Measurements from ENCODE around the gene NDUFAF3.
A peak's percentile ranks its signal among the peaks of the same experiment; 100 is the strongest.

The NDUFAF3 gene

DNA sequence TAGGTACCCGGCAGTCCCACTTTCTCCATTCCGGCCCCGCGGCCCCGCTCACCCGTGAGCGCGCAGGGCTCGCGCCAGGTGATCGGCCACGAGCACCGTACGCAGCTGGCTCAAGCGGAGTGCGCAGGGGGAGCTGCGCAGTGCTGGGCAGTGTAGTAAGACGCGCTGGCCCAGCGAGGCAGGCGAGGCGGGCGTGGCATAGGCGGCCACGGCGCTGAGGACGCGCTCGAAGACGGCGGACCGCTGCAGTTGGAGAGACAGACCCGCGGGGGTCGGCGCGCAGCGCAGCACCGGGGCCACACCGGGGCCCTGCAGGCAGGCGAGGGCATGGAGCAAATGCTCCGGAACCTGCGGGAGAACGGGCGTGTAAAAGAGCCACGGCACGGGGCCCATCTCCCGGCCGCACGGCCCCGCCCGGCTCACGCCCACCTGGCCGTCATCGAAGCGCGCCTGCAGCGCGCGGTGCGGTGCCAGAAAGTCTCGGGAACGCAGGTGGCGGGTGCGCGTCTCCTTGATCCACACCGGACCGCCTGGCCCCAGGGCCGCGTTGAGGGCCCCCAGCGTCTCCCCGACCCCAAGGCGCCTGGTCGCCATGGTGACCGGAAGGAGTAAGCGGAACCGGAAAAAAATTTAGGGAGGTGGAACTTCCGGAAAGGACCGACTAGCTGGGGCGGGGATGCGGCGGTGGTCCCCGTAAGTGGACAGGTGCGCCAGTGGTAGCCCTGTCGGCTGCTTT lies 3.8 kb upstream of the NDUFAF3 start, which contains the start of gene DALRD3:
Gene DALRD3, minus strand, starts transcription at position 610 of the 736 bp plus-strand sequence. Its CDS starts 16 bp downstream, at position 594.
- peak; percentile 46 for DNase-seq (ENCODE audit: low read depth)

DNA sequence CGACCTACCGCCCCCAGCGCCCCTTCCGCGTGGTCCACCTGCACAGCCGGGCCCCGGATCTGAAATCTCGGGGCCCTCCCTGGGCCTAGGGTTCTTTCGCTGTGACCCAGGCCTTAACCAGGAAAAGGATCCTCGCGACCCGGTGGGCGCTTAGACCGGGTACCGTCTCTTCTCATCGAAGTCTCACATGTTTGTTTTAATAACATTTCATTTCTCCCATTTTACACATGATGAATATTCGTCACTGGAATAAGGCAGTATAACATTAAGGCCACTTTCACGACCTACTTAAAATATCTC lies 3.3 kb upstream of the NDUFAF3 start:
- no peak for DNase-seq (ENCODE audit: low read depth)

DNA sequence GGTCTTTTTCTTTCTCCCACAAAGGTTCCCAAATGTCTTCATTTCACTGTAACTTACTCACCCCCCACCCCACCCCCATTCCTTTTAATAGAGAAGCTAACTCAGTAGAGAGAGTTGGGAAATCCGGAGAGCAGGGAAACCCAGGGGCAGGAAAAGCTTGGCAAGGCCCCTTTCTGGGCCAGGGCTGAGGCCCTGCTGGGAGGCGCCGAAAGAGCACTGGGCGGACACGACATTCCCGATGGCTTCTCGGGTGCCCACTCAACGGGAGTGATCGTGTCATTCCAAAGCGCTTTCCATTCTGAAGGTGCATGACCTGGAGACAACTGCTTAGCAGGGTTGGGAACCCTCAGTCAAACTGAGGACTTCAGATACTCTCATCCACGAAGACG lies 2.0 kb upstream of the NDUFAF3 start:
- DNase-seq (ENCODE audit: low read depth) = no peak

DNA sequence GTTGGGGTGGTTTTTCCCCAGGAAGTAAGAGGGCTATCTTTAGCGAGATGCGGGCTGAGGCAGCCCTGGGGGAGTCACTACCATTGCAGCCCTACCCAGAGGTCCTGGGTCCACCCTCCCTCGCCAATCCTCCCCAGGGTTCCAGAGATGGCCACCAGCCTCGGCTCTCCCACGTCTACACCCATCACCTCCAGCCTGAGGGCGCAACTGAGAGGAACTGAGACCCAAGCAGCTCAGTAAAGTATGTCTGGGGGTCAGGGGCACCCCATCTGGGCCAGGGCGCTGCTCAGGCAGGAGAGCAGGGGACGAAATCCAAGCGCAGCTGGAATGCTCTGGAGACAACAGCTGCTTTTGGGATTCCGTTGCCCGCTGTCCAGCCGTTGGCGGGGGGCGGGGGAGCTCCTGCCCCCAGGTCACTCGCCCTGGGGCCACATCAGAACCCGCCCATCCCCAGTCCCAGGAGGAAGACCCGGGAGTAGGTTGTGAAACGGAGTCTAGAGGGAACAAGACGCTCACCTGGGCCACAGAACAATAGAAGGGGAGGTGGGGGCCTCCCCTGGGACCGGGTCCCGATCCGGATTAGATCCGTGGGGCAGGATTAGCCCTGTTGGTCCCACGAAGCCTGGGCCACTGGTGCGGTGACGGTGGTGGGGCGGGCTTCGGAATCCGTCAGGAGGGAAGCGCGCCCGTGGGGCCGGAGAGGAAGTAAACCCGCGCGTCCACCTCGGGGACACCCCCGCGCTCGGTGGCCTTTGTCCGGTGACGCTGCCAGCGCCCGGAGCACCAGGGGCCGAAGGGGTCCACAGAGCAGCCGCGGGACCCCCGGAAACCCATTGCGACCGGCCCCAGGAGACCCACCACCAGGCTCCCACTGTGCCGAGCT lies 1.4 kb upstream of the NDUFAF3 start:
- no peak for DNase-seq (ENCODE audit: low read depth)

DNA sequence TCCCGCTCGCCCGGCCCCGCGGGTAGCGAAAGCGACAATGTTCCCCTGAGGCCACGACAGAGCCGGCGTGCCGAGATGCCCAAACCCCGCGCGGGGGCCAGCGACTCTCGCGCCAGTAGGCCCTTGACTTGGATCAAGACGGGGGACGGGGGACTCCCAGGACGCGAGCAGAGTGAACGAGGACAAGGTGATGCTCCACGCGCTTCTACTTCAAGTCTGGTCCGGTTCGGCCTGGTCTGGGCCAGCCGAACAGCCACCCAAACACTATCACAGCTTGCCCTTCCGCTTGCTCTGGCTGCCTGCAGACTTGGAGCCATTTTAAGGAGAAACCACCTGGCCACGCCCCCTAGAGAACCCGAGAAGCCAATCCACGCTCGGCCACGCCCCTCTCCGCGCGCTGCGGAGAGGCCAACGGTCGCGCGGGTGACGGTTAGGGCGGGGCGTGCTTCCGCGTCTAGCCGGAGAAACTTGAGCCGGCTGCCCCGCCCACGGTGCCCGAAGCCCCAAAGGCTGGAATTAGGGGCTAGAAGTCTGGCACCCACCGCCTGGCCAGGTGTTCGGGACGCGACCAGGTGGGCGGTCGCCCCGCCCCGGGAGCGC lies 608 bp upstream of the NDUFAF3 start:
- DNase-seq (ENCODE audit: low read depth) = peak; percentile 98

DNA sequence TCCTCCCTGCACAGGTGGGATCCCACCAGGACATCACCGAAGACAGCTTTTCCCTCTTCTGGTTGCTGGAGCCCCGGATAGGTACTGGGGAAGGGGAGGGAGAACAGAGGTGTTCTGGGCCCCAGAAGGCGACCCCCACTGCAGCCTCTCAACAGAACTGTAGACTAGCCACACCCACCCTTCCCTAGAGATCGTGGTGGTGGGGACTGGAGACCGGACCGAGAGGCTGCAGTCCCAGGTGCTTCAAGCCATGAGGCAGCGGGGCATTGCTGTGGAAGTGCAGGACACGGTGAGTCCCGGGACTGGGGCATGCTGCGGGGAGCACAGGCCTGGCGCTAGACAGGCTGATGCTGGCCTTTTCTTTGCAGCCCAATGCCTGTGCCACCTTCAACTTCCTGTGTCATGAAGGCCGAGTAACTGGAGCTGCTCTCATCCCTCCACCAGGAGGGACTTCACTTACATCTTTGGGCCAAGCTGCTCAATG lies 809 bp downstream of the NDUFAF3 start:
- DNase-seq (ENCODE audit: low read depth) = no peak

DNA sequence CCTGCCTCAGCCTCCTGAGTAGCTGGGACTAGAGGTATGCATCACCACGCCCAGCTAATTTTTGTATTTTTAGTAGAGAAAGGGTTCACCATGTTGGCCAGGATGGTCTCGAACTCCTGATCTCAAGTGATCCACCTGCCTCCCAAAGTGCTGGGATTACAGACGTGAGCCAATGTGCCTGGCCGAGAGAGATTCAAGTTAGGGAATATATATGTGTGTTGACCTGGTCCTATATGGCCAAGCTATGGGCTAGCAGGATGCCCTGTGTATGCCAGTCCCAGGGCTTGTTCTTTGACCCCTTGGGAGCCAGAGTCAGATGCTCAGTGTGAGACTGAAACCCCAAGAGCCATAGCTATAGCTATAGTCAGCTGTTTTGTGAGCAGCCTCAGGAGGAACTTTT lies 1.9 kb downstream of the NDUFAF3 start:
- no peak for DNase-seq (ENCODE audit: low read depth)

DNA sequence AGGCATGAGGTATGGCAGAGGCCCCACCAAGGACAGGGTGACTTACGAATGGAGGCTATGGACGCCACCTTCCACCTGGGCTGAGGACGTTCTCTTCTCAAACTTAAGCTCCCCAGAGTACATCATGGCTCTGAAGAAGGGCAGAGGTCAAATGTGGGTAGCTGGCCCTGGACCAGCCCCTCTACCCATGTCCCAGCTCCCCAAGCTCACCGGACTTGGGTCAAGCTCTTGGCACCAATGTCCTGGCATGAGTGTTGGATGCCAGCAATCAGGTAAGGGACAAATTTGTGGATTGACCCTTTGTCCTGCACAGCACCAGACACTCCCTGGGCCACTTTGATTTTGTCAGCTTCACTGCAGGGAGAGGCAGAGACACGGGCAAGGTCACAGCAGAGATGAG lies 2.5 kb downstream of the NDUFAF3 start:
- no peak for DNase-seq (ENCODE audit: low read depth)

DNA sequence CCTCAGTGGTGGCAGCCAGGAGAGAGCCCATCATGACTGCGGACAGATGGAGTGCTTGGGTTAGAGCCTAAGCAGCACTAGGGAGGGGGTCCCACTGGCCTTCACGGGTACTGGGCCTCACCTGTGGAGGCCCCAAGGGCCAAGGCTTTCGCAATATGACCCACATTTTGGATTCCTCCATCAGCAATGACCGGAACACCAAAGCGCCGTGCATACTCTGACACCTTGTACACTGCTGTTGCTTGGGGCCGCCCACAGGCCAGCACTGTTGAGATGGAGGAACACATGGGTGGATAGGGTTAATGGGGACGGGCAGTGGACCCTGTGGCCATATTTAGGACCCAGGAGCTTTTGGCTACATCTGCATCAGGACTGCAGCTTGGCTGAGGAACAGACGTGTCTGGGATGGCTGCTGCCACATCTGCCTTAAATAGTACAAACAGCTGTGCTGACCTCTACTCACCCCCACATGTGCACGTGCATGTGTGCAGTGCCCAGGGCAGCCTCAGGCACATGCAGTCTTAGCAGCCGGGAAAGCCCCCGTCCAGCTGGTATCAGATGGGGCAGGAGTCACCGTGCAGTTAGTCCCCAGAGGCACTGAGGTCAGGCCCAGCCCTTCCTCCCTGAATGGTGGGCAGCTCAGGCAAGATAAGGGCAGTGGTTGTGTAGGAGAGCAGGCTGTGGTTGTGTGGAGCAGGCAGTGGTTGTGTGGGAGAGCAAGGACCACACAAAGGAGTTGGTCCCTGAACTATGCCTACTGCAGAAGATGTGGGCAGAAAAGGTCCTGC lies 3.3 kb downstream of the NDUFAF3 start:
- DNase-seq (ENCODE audit: low read depth) = no peak

DNA sequence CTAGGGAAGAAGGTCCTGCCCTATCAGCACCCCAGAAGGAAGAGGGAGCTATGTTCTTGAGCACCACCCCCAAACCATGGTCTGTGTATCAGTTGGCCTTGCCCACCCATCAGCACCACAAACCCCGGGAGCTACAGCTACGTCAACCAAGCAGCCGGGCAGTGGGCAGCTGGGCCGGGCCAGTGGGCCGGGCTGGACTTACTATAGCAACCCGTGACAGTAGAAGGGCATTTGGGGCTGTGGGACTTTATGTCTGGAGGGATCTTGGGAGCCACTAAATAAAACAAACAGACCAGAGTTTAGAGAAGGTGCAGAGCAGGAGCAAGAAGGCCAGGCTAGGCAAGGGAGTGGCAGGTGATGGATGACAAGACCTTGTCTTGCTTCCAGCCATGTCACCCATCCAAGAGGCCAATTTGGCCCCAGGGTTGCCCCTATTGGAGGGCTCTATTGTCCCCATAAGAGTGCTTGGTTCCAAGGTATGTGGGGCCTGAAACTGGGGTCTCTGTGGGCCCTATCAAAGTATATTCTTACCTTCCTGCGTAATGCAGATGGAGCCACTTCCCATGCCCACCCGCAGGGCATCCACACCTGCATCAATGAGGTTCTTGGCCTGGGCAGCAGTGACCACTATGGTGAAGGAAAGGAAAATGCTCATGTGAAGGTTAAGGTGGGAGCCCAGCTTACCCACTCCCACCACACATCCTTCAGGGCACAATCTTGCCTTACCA lies 4.0 kb downstream of the NDUFAF3 start:
- DNase-seq (ENCODE audit: low read depth) = no peak

DNA sequence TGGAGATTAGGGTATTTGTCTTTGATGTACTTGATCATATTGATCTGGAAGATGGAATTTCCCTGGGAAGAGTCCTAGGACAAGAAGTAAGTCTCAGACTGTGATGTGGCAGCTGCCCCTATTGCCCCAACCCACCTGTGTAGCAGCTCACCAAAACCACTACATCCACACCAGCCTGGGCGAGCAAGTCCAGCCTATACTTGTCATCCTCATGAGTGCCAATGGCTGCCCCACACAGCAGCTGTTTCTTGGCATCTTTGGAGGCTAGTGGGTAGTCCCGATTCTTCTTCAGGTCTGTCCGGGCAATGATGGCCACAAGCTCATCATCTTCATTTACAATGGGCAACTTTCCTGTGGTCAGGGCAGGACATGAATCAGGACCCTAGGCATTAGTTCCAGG lies 4.6 kb downstream of the NDUFAF3 start:
- DNase-seq (ENCODE audit: low read depth) = no peak

DNA sequence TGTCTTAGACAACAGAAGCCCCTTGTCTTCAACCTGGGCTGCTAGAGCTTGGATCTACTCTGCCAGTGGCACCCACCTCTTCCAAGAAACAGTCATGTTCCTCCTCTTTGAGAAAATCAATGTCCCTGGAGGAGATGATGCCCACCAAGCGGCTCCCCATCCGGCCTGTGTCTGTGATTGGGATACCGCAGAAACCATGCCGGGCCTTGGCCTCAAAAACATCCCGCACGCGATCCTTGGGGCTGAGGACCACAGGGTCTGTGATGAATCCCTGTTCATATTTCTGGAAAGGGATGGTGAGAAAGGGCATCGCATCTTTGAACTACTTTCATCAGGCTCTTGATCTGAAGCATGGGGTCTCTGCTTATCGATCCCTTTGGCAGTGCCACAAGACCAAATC lies 5.7 kb downstream of the NDUFAF3 start:
- no peak for DNase-seq (ENCODE audit: low read depth)

DNA sequence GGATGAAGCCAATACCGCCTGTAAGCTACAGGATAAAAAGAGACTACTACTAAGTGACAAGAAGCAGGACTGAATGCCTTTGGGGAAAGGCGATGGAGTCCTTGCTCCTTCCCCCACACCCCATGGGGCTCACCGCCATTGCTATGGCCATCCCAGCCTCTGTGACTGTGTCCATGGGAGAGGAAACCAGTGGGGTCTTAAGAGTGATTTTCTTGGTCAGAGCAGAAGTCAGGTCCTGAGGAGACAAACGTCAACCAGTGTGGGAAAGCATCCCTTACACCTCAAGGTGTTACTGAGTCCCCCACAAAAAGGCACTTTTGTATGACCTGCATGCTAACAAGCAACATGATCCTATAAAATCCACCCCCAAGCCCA lies 6.4 kb downstream of the NDUFAF3 start:
- DNase-seq (ENCODE audit: low read depth) = no peak

DNA sequence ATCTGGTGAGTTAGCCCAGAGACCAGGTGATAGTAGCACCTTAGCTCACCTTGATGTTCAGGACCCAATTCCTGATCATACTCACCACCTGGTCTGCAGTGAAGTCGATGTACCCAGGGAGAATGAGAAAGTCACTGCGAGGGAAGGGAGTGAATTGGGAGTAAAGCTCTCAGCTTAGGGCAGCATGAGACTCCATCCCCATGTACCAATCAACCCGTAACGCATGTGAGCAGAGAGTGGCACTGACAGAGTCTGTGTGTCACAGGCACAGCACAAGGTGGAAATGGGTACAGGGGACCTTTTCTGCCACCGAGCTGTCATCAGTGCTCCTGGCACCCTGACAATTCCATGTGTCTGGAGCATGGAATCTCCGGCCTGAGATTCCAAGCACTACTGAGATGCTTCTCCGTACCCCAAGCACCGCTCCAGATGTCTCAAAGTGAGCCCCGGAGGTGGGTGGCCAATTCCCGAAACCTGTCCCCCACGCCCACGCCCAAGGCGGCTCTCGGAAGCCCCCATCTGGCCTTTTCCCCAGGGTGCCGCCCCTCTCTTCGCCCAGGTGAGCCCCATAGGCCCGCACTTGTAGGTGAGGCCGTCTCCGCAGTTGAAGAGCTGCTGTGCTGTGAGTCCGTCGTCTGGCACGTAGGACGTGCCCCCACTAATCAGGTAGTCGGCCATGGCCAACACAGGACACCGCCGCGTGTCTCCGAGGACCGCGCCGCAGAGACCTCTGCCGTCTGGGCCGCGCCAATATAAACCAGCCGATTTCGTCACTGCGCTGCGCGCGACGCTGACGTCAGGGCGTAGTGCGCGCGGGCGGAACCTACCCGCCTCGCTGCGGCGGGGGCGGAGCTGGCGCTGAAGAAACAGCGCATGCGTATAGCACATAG lies 7.0 kb downstream of the NDUFAF3 start, which contains the start of gene IMPDH2:
Gene IMPDH2, minus strand, starts transcription at position 726 of the 890 bp plus-strand sequence. Its CDS starts 48 bp downstream, at position 678.
- peak; percentile 89 for DNase-seq (ENCODE audit: low read depth)

DNA sequence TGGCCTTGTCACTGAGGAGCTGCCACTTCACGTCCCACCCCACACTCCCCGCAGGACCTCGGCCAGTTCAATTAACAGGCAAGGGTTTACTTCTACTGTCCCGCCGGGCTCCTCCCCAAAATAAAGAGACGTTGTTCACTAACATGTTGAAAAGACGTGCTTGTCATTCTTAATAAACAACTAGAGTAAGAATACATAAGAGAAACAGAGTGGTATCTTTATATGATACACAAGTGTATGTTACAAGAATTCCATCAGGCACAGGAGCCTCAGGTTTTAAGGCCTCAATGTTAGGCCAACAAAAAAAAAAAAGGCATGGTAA lies 7.6 kb downstream of the NDUFAF3 start:
- DNase-seq (ENCODE audit: low read depth) = no peak

DNA sequence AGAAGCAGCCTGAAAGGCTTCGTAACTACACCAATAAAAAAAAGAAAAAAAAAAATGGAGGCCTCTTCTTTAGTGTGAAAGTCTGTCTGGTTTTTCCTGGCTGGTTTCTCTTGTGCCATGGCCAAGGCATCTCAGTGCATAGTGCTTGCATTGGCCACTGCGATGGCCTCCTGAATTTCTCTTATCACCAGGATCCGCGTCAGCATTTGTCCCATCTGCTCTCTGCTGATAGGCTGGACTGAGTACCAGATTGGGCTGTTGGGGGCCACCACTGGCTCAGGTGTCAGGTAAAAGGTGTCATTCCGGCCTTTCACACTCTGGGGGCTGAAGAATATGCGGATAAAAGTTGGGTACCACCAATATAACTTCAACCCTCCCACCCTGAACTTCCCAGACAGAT lies 8.4 kb downstream of the NDUFAF3 start:
- DNase-seq (ENCODE audit: low read depth) = no peak

DNA sequence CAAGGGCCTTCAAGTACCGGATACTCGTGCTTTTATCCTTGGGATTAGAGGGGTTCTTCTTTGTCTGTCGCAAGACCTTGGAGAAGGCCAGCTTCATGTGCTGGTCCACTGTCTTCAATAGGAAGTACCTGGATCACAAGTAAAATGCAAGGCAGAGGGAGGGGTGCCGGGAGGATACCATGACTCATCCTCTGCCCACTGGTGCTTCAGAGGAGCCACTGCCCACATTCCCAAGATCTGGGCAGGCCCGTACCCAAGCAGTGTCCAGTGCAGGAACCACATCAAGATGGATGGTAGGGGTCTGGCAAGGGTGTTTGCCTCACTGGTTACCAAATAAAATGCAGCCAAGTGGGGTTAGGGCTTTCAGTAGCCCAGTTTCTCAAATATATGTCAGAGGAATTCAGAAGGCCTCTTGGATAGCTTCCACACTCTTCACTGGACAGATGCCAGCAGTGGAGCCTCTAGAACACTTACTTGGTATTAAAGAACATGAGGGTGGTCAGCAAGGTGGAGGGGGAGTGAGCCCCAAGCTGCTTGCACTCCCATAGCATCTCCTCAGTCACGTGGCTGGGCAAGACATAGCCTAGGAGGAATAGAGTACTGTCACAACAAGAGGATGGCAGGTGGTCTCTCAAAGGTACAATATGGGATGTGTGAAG lies 10.9 kb downstream of the NDUFAF3 start:
- DNase-seq (ENCODE audit: low read depth) = no peak

DNA sequence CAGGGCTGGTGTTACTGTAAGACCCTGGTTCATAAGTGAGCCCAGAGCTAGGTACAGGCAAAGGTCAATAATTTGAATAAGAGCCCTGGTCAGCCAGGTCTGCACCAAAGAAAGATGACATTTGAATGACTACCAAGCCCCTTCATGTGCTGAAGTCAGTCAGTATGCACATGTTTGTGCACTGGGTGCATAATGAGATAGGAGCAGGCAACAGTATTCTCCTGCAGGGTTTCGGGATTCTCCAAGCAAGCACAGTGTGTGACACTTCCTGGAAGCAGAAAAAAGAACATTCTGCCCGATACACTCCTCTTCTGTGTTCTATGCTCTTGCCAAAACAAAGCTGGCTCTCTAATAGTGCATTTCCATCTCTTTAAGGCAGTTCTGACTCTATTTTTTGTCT lies 12.7 kb downstream of the NDUFAF3 start:
- no peak for DNase-seq (ENCODE audit: low read depth)

DNA sequence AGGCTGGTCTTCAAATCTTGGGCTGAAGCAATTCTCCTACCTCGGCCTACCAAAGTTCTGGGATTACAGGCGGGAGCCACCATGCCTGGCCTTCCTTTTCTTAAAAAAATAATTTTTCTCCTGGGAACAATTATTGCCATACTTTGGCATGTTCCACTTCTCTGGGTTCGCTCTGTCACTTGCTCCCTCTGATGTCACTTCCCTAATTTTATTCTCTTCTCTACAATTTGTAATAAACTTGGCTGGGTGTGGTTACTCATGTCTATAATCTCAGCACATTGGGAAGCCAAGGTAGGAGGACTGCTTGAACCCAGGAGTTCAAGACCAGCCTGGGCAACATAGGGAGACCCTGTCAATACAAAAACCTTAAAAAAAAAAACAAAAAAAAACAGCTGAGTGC lies 13.4 kb downstream of the NDUFAF3 start:
- DNase-seq (ENCODE audit: low read depth) = no peak

DNA sequence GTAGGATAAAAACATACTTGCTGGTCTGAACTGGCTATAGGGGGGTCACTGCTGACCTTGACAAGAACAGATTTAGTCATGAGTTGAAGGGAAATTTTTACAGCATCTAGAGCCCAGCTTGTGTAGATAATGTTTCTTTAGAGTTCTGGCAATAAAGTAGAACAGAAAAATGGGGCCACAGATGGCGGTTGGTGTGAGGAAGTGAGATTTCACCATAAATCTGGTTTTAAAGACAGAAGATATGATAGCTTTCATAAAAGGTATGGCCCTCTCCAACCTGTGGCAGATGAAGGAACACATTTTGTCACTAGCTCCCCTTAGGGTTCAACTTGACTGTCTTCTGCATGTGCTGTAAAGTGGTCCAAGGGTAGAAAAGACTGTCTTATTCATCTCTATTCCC lies 31.6 kb downstream of the NDUFAF3 start:
- no peak for DNase-seq (ENCODE audit: low read depth)
